ENCODE data around the gene NOVA1.

NOVA1 gene

GRCh38 chr14:26484562-26484961, 113.3 kb downstream of the NOVA1 start:
- Mint-ChIP-seq H3K4me3 (no peak overlapping the region), H3K27ac (ENCODE audit: low read depth) (no peak overlapping the region), H3K27me3 (no peaks in the 10 kb centered on the region), H3K4me1 (no peaks in the 10 kb centered on the region), H3K9me3 (peaks cover 19% of the 10 kb centered on the region), H3K36me3 (ENCODE audit: insufficient read depth) (no peaks in the 10 kb centered on the region)
- ATAC-seq (replicated peaks; ENCODE audit: extremely low read depth, poor library complexity, severe bottlenecking): no peak
- no peak for DNase-seq (ENCODE audit: low spot score in 2 of 2)

GRCh38 chr14:26478967-26479366, 118.9 kb downstream of the NOVA1 start:
- ATAC-seq (replicated peaks; ENCODE audit: extremely low read depth, poor library complexity, severe bottlenecking): no peak
- H3K27ac Mint-ChIP-seq (ENCODE audit: low read depth): no peak overlapping the region
- DNase-seq (ENCODE audit: low spot score in 2 of 2): no peak
- H3K4me1 Mint-ChIP-seq: no peaks in the 10 kb centered on the region
- H3K36me3 Mint-ChIP-seq (ENCODE audit: insufficient read depth): no peaks in the 10 kb centered on the region
- peaks cover 12% of the 10 kb centered on the region for H3K9me3 Mint-ChIP-seq
- no peak overlapping the region for H3K4me3 Mint-ChIP-seq
- no peaks in the 10 kb centered on the region for H3K27me3 Mint-ChIP-seq

DNA sequence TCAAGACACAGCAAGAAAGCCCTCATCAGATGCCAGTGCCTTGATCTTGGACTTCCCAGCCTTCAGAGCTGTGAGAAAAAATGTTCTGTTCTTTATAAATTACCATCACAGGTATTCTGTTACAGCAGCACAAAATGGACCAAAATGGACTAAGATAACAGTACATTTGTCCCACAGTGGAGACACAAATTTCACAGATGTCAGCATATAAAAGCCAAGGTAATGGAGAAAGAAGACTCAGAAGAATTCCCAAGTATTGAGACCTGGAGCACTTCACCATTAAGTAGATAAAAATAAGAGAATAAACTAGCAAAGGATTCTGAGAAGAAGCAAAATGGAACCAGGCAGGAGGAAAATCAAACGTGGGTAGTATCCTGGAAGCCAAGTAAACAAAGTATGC, 131.0 kb downstream of the NOVA1 start:
- no peaks in the 10 kb centered on the region for H3K36me3 Mint-ChIP-seq (ENCODE audit: insufficient read depth)
- H3K4me3 Mint-ChIP-seq: no peak overlapping the region
- no peaks in the 10 kb centered on the region for H3K4me1 Mint-ChIP-seq
- H3K9me3 Mint-ChIP-seq: peaks cover 17% of the 10 kb centered on the region
- no peak overlapping the region for H3K27ac Mint-ChIP-seq (ENCODE audit: low read depth)
- no peak for DNase-seq (ENCODE audit: low spot score in 2 of 2)
- no peak for ATAC-seq (replicated peaks; ENCODE audit: extremely low read depth, poor library complexity, severe bottlenecking)
- H3K27me3 Mint-ChIP-seq: no peaks in the 10 kb centered on the region

DNA sequence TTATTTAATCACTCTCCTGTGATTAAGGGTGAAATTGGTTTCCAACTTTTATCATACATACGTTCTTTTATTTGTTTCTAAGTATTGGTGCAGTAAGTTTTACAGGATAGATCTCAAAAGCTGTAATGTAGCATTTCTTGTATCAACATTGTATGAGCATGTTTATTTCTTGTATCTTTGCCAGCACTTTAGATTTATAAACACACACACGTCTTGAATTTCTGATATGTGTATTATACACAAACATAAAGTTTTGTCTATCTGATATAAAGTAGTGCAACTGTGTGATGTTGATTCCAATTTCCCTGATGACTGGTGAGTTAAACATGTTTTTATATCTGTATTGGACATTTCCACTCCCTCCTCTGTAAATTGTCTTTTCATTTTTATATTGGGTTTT, 134.7 kb downstream of the NOVA1 start:
- Mint-ChIP-seq H3K9me3 (peaks cover 17% of the 10 kb centered on the region), H3K4me1 (no peaks in the 10 kb centered on the region), H3K36me3 (ENCODE audit: insufficient read depth) (peaks cover 2% of the 10 kb centered on the region), H3K27ac (ENCODE audit: low read depth) (no peak overlapping the region), H3K4me3 (no peak overlapping the region), H3K27me3 (no peaks in the 10 kb centered on the region)
- ATAC-seq (replicated peaks; ENCODE audit: extremely low read depth, poor library complexity, severe bottlenecking) (no peak), DNase-seq (ENCODE audit: low spot score in 2 of 2) (no peak)

DNA sequence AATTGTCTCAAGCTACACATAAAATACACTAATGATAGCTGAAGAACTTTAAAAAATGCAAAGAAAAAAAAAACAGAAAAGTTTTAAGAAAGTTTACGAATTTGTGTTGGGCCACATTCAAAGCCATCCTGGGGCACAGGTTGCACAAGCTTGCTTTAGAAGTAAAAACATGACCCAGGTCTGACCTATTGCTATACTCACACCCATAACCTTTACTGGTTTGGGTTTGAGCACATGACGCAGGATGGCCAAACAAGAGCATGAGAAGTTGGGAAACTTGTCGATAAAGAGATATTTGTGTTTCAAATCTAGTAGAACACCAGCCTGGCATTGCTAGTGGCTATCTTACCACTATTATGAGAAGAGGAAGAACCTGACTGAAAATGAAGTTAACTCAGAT, 143.7 kb downstream of the NOVA1 start:
- DNase-seq (ENCODE audit: low spot score in 2 of 2): no peak
- H3K27ac Mint-ChIP-seq (ENCODE audit: low read depth): no peak overlapping the region
- no peak overlapping the region for H3K4me3 Mint-ChIP-seq
- no peaks in the 10 kb centered on the region for H3K4me1 Mint-ChIP-seq
- H3K9me3 Mint-ChIP-seq: peaks cover 10% of the 10 kb centered on the region
- H3K36me3 Mint-ChIP-seq (ENCODE audit: insufficient read depth): peaks cover 2% of the 10 kb centered on the region
- no peaks in the 10 kb centered on the region for H3K27me3 Mint-ChIP-seq
- ATAC-seq (replicated peaks; ENCODE audit: extremely low read depth, poor library complexity, severe bottlenecking): no peak

DNA sequence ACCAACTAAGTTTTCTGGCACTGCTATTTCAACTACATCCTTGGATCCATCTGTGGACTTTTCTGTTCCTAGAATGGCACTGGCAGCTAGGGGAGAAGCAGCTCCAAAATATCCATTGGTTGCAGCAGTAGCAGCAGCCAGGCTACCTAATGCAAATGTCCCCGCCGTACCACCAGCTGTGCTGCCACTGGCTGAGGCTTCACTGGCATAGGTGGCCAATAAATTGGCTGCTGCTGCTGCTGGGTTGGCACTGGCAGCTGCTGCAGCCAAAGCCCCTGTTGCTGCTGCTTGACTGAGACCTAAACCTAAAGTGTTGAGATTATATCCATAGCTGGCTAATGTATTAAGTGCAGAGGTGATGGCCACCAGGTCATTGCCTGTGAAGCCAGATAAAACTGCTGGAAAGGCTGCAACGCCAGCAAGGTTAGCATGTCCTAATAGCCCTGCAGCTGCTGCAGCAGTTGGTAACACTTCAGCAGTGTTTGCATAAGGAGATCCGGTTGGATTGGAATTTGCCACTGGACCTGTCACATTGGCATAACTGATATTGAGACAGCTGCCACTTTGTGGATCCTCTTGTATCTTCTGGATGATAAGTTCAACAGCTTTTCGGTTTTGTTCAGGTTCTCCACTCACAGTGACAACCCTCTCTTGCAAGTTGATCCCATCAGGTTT, 149.5 kb downstream of the NOVA1 start:
- Mint-ChIP-seq H3K4me3 (no peak overlapping the region), H3K36me3 (ENCODE audit: insufficient read depth) (no peaks in the 10 kb centered on the region)

GRCh38 chr14:26444822-26445221, 153.0 kb downstream of the NOVA1 start:
- DNase-seq (ENCODE audit: low spot score in 2 of 2) (no peak), ATAC-seq (replicated peaks; ENCODE audit: extremely low read depth, poor library complexity, severe bottlenecking) (no peak)
- no peak overlapping the region for H3K4me3 Mint-ChIP-seq
- H3K36me3 Mint-ChIP-seq (ENCODE audit: insufficient read depth): no peaks in the 10 kb centered on the region
- no peaks in the 10 kb centered on the region for H3K4me1 Mint-ChIP-seq
- H3K9me3 Mint-ChIP-seq: peaks cover 26% of the 10 kb centered on the region
- no peaks in the 10 kb centered on the region for H3K27me3 Mint-ChIP-seq
- no peak overlapping the region for H3K27ac Mint-ChIP-seq (ENCODE audit: low read depth)

More for the DNA sequence above, 149.5 kb downstream of the NOVA1 start:
- DNase-seq (ENCODE audit: low spot score in 2 of 2) (no peak), ATAC-seq (replicated peaks; ENCODE audit: extremely low read depth, poor library complexity, severe bottlenecking) (no peak)
- Mint-ChIP-seq H3K4me1 (no peaks in the 10 kb centered on the region), H3K27ac (ENCODE audit: low read depth) (no peak overlapping the region), H3K9me3 (peaks cover 15% of the 10 kb centered on the region), H3K27me3 (no peaks in the 10 kb centered on the region)

GRCh38 chr14:26443654-26444053, 154.2 kb downstream of the NOVA1 start:
- H3K36me3 Mint-ChIP-seq (ENCODE audit: insufficient read depth): no peaks in the 10 kb centered on the region
- H3K4me1 Mint-ChIP-seq: no peaks in the 10 kb centered on the region
- H3K27me3 Mint-ChIP-seq: no peaks in the 10 kb centered on the region
- ATAC-seq (replicated peaks; ENCODE audit: extremely low read depth, poor library complexity, severe bottlenecking) (no peak), DNase-seq (ENCODE audit: low spot score in 2 of 2) (no peak)
- no peak overlapping the region for H3K4me3 Mint-ChIP-seq
- H3K9me3 Mint-ChIP-seq: peaks cover 26% of the 10 kb centered on the region
- no peak overlapping the region for H3K27ac Mint-ChIP-seq (ENCODE audit: low read depth)

DNA sequence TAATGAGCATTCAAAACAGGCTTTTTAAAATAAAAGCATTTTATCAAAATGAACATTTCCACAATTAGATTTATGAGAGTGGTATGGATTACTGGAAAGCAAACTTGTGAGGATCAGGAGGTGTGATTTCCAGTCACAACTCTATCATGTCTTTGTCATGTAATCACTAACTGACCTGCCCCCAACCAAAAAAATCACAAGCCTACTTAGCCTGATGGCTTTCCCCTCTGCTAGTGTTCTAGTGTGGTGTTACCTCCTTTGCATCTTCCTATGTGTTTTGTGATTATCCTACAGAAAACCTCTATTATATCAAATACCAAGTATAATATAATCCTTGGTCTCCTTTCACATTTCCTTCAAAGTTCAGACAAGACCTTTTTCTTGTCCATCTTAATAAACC, 168.6 kb downstream of the NOVA1 start:
- no peaks in the 10 kb centered on the region for H3K27me3 Mint-ChIP-seq
- no peaks in the 10 kb centered on the region for H3K36me3 Mint-ChIP-seq (ENCODE audit: insufficient read depth)
- H3K27ac Mint-ChIP-seq (ENCODE audit: low read depth): no peak overlapping the region
- no peak overlapping the region for H3K4me3 Mint-ChIP-seq
- DNase-seq (ENCODE audit: low spot score in 2 of 2) (no peak), ATAC-seq (replicated peaks; ENCODE audit: extremely low read depth, poor library complexity, severe bottlenecking) (no peak)
- no peaks in the 10 kb centered on the region for H3K4me1 Mint-ChIP-seq
- peaks cover 15% of the 10 kb centered on the region for H3K9me3 Mint-ChIP-seq

DNA sequence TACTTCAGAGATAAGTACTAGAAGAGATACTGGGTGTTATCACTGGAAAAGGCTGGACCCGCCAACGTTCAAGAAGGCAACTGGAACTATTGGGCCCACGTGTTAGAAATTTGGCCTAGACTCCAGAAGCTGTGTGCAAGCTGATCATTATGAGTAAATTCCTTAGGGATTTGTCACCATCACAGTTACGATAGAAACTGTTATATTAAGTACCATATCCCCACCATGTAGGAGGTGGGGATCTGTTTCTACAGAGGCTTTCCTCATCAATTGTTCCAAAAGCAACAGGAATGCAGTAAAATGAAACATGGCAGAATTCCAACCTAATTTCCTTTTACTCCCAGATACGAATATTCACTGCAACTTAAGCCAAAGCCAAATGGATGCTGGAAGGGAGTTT, 170.7 kb downstream of the NOVA1 start:
- H3K4me1 Mint-ChIP-seq: no peaks in the 10 kb centered on the region
- H3K27ac Mint-ChIP-seq (ENCODE audit: low read depth): no peak overlapping the region
- ATAC-seq (replicated peaks; ENCODE audit: extremely low read depth, poor library complexity, severe bottlenecking) (no peak), DNase-seq (ENCODE audit: low spot score in 2 of 2) (no peak)
- no peak overlapping the region for H3K4me3 Mint-ChIP-seq
- no peaks in the 10 kb centered on the region for H3K36me3 Mint-ChIP-seq (ENCODE audit: insufficient read depth)
- H3K9me3 Mint-ChIP-seq: peaks cover 15% of the 10 kb centered on the region
- H3K27me3 Mint-ChIP-seq: no peaks in the 10 kb centered on the region

GRCh38 chr14:26424537-26424936, 173.3 kb downstream of the NOVA1 start:
- no peaks in the 10 kb centered on the region for H3K36me3 Mint-ChIP-seq (ENCODE audit: insufficient read depth)
- no peak for ATAC-seq (replicated peaks; ENCODE audit: extremely low read depth, poor library complexity, severe bottlenecking)
- peaks cover 13% of the 10 kb centered on the region for H3K9me3 Mint-ChIP-seq
- no peak for DNase-seq (ENCODE audit: low spot score in 2 of 2)
- no peak overlapping the region for H3K27ac Mint-ChIP-seq (ENCODE audit: low read depth)
- no peaks in the 10 kb centered on the region for H3K27me3 Mint-ChIP-seq
- H3K4me1 Mint-ChIP-seq: no peaks in the 10 kb centered on the region
- no peak overlapping the region for H3K4me3 Mint-ChIP-seq

GRCh38 chr14:26415618-26416123, 182.2 kb downstream of the NOVA1 start:
- peaks cover 32% of the 10 kb centered on the region for H3K9me3 Mint-ChIP-seq
- no peak for DNase-seq (ENCODE audit: low spot score in 2 of 2)
- no peak overlapping the region for H3K27ac Mint-ChIP-seq (ENCODE audit: low read depth)
- H3K36me3 Mint-ChIP-seq (ENCODE audit: insufficient read depth): no peaks in the 10 kb centered on the region
- no peaks in the 10 kb centered on the region for H3K27me3 Mint-ChIP-seq
- ATAC-seq (replicated peaks; ENCODE audit: extremely low read depth, poor library complexity, severe bottlenecking): no peak
- H3K4me1 Mint-ChIP-seq: no peaks in the 10 kb centered on the region
- H3K4me3 Mint-ChIP-seq: no peak overlapping the region

DNA sequence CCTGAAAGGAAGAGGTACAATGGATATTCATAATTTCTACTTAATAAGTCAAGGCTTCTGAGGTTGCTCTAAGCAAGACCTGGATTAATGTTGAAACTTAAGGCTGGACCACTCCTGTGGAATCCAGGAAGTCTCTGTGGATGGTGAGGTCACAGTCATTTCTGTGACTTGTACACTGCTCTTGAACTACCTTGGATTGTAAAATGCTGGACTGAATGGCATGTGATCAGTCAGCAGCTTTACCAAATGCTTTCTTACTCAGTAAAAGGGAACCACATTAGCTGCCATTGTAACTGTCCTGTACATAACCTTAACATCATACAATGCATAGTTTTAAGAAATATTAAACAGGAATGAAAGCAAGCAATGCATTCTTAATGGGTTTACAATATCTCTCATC, 182.9 kb downstream of the NOVA1 start:
- Mint-ChIP-seq H3K4me1 (no peaks in the 10 kb centered on the region), H3K27ac (ENCODE audit: low read depth) (no peak overlapping the region), H3K4me3 (no peak overlapping the region), H3K27me3 (no peaks in the 10 kb centered on the region), H3K36me3 (ENCODE audit: insufficient read depth) (no peaks in the 10 kb centered on the region), H3K9me3 (peaks cover 32% of the 10 kb centered on the region)
- ATAC-seq (replicated peaks; ENCODE audit: extremely low read depth, poor library complexity, severe bottlenecking) (no peak), DNase-seq (ENCODE audit: low spot score in 2 of 2) (no peak)

Data from central memory CD8-positive, alpha-beta T cell (primary cell).